Stimulated activated naive CD8-positive, alpha-beta T cell treated with anti-CD3 and anti-CD28 coated beads, Interleukin-15, amount 100 ng/mL, for 72 hours (primary cell): ENCODE measurements around the gene FUT6.
"Not testable (repeated sequence)": the region's sequence is repeated elsewhere in the genome, so short reads cannot be mapped to it uniquely, and the experiment has no call there.

Experiments
- ATAC-seq: fragments of 150-1000 bp; cut with Tn5 transposase; 2 replicates; pipeline ENCODE4 v1.10.0; 2021; ENCODE audit warnings: mild to moderate bottlenecking, moderate library complexity
- DNase-seq, 2 donors: peaks; one replicate each; pipeline ENCODE4 v3.0.0; 2021 to 2022
- H3K27ac Mint-ChIP-seq, 2 donors: one replicate each; pipeline ENCODE4 v1.8.0; 2022; ENCODE audit warnings: mild to moderate bottlenecking in 2 of 2, mixed read lengths in 2 of 2, moderate library complexity in 2 of 2
- H3K27me3 Mint-ChIP-seq: one replicate; pipeline ENCODE4 v1.8.0; 2022; ENCODE audit warnings: mixed read lengths
- H3K4me1 Mint-ChIP-seq: one replicate; pipeline ENCODE4 v1.8.0; 2022; ENCODE audit warnings: mild to moderate bottlenecking, mixed read lengths
- H3K4me3 Mint-ChIP-seq, 2 donors: one replicate each; pipeline ENCODE4 v1.8.0; 2022; ENCODE audit warnings: mild to moderate bottlenecking in 2 of 2, mixed read lengths in 2 of 2, moderate library complexity in 1 of 2
- H3K9me3 Mint-ChIP-seq, 2 donors: one replicate each; pipeline ENCODE4 v1.8.0; 2022; ENCODE audit warnings: mixed read lengths in 2 of 2

FUT6 gene

DNA sequence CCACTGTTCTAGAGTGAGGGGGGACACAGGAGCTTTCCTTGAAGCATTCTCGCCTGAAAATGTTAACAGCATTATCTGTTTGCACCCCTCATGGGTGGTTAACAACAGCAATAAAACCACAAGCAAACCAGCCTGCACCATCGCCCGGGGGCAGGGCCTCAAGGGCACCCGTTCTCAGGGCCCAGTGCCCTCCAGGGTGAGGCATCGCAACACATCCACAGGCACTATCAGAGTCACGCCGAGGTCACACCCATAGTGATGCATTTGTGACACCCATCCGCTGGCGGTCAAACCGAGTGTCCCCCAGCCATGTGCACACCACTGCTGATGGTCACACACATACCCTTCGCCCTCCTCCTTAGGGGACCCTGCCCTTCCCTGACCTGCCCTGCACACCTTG, 26.3 kb upstream of the FUT6 start:
- peaks cover 9% of the 10 kb centered on the region for H3K27me3 Mint-ChIP-seq
- DNase-seq (no peak), ATAC-seq (no peak)
- no peaks in the 10 kb centered on the region for H3K9me3 Mint-ChIP-seq
- H3K4me1 Mint-ChIP-seq = no peaks in the 10 kb centered on the region
- no peak overlapping the region for H3K4me3 Mint-ChIP-seq
- no peak overlapping the region for H3K27ac Mint-ChIP-seq

DNA sequence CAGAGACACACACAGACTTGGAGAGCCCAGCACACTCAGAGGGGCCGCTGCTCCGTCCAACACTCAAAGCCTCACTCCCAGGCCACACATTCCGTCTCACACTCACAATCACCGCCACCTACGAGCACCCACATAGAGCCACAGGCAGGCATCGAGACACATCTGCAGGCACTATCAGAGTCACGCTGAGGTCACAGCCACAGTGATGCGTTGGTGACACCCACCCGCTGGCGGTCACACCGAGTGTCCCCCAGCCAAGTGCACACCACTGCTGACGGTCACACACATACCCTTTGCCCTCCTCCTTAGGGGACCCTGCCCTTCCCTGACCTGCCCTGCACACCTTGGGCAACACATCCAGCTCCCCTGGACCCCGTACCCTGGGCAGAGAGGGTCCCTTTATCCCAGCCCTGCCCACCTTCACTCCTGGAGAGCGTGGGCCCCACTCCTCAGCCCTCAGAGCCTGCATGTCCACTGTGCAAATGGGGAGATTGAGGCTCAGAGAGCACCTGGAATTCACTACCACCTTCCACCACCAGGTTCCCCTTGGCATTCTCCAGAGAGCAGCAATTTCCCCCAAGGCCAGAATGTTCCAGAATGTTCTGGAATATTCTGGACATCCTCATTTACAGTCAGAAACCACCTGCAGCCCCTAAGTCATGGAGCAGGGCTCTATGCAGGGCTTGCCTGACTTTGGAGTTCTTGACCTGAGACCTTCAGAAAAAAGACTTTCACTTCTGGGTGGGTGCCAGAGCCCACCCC, 25.4 kb upstream of the FUT6 start:
- Mint-ChIP-seq H3K4me3 (no peak overlapping the region), H3K27ac (peak overlapping the region in 1 of 2 donors; percentile 46), H3K9me3 (no peaks in the 10 kb centered on the region), H3K27me3 (peaks cover 9% of the 10 kb centered on the region), H3K4me1 (no peaks in the 10 kb centered on the region)
- ATAC-seq = no peak
- DNase-seq = no peak

DNA sequence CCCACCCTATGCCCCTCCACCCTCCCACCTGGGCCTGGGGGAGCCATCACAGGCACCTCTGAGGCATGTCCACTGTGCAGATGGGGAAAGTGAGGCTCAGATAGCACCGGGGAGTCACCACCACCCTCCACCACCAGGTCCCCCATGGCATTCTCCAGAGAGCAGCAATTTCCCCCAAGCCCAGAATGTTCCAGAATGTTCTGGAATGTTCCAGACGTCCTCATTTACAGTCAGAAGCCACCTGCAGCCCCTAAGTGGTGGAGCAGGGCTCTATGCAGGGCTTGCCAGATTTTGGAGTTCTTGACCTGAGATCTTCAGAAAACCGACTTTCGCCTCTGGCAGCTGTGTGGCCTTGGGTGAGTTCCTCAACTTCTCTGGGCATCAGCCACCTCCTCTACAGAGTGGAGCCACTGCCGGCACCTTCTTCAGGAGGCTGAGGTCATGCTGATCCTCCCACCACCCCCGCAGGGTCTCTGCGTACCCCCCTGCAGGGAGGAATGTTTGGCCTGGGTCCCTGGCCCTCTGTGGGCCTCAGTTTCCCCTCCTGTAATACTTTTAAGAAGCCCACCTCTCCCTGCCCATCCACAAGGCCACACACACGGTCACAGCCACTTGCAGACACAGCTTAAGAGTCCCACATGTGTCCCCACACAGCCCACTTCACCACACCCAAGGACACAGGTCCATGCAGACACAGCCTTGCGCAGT, 24.7 kb upstream of the FUT6 start:
- Mint-ChIP-seq H3K9me3 (no peaks in the 10 kb centered on the region), H3K4me1 (no peaks in the 10 kb centered on the region), H3K4me3 (no peak overlapping the region), H3K27ac (peak overlapping the region in 1 of 2 donors; percentile 46), H3K27me3 (peaks cover 9% of the 10 kb centered on the region)
- DNase-seq (no peak), ATAC-seq (no peak)

DNA sequence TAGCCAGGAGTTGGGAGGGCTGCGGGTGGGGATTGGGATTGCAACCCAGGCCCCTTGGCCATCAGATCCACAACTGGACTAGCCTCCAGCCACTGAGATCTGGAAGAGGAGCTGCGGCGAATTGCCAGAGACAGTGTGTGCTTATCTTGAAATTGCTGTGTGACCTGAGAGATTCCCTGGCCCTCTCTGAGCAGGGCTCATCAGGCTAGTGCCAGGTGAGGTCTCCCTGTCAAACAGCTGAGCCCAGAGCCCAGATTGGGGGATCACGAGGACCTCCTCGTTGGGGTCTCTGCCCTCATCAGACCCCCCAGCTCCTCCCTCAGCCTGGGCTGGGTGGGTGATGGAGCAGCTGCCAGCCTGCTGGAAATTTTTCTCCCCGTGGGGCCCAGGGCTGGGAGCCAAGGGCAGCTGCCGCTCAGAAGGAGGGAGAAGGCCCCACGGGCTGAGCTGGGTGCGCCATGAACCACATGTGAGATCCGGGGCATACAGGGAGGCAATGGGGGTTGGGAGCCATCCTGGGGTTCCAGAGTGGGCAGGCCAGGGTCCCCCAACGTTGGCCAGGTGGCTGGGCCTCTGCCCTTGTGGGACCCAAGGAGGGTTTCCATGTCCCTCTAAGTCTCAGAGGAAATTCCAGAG, 23.6 kb upstream of the FUT6 start:
- peak overlapping the region in 1 of 2 donors; percentile 54 for H3K27ac Mint-ChIP-seq
- no peaks in the 10 kb centered on the region for H3K9me3 Mint-ChIP-seq
- H3K27me3 Mint-ChIP-seq = peaks cover 9% of the 10 kb centered on the region
- ATAC-seq = no peak
- no peaks in the 10 kb centered on the region for H3K4me1 Mint-ChIP-seq
- DNase-seq = no peak
- no peak overlapping the region for H3K4me3 Mint-ChIP-seq

DNA sequence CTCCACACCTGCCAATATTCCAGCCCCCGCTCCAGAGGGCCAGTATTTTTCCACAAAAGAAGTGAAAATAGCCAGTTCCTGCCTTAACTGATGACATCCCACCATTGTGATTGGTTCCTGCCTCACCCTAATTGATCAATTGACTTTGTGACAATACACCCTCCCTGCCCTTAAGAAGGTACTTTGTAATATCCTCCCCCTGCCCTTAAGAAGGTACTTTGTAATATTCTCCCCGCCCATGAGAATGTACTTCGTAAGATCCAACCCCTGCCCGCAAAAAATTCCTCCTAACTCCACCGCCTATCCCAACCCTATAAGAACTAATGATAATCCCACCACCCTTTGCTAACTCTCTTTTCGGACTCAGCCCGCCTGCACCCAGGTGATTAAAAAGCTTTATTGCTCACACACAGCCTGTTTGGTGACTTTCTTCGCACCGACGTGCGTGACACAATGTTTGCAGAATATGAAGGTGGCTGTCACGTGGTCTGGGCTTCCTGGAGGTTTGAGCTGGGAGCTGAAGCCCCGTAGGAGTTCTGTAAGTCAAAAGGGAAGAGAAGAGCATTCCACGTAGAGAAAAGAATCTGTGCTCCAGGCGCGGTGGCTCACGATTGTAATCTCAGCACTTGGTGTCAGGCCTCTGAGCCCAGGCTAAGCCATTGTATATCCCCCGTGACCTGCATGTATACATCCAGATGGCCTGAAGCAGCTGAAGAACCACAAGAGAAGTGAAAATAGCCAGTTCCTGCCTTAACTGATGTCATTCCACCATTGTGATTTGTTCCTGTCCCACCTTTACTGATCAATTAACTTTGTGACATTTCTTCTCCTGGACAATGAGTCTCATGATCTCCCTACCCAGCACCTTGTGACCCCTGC, 17.9 kb upstream of the FUT6 start:
- peaks cover 6% of the 10 kb centered on the region for H3K27me3 Mint-ChIP-seq
- DNase-seq (no peak), ATAC-seq (no peak)
- H3K4me3 Mint-ChIP-seq = no peak overlapping the region
- H3K9me3 Mint-ChIP-seq = no peaks in the 10 kb centered on the region
- H3K4me1 Mint-ChIP-seq = peaks cover 6% of the 10 kb centered on the region
- H3K27ac Mint-ChIP-seq = no peak overlapping the region

DNA sequence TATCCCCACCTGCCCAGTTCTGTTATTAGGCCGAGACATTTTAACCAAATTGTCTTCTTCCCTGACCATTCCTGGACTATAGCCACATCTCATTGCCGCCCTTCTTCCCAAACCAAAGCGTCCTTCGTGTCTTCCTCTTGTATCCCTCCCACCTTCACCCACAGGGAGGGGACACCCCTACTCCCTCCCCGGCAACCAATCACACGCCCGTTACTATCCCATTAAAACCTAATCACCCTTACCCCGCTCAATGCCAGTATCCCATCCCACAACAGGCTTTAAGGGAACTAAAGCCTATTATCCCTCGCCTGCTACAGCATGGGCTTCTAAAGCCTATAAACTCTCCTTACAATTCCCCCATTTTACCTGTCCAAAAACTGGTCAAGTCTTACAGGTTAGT, 15.6 kb upstream of the FUT6 start:
- not testable (repeated sequence) for H3K9me3 Mint-ChIP-seq, H3K27ac Mint-ChIP-seq, H3K4me1 Mint-ChIP-seq, H3K4me3 Mint-ChIP-seq, ATAC-seq, DNase-seq, H3K27me3 Mint-ChIP-seq

DNA sequence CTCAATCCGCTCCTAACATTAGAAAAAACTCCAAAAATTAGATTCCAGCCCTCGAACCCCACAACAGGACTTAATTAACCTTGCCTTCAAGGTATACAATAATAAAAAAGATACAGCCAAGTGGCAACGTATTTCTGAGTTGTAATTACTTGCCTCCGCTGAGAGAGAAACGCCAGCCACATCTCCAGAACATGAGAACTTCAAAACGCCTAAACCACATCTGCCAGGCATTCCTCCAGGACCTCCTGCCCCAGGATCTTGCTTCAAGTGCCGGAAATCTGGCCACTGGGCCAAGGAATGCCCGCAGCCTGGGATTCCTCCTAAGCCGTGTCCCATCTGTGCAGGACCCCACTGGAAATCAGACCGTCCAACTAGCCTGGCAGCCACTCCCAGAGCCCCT, 14.6 kb upstream of the FUT6 start:
- DNase-seq, ATAC-seq, H3K9me3 Mint-ChIP-seq, H3K4me1 Mint-ChIP-seq, H3K27me3 Mint-ChIP-seq, H3K4me3 Mint-ChIP-seq: not testable (repeated sequence)
- peak overlapping the region in 1 of 2 donors; percentile 32 for H3K27ac Mint-ChIP-seq

DNA sequence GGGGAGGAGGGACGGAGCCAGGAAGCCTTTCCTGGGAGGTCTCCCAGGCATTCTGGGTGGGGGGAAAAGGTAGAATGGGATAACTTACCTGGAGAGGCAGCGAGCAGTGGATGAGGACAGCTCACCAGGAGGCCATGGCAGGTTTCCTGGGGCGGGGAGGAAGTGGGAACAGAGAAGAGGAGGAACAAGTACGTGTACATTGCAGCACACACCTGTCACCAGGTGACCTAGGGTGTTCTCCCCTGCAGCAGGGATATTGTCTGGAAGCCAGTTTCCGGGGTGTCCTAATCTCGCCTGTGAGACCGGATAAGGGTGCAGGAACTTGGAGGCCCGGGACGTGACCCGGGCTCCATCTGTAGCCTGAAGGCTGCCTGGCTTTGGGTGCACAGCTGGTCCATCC, 11.8 kb upstream of the FUT6 start, which contains the start of gene FUT3:
FUT3 (minus strand) TSS at position 148 of the 400 bp plus-strand sequence.
- peaks cover 6% of the 10 kb centered on the region for H3K27me3 Mint-ChIP-seq
- H3K27ac Mint-ChIP-seq = peak within 1 kb of the TSS in 1 of 2 donors; percentile 83
- no peaks in the 10 kb centered on the region for H3K9me3 Mint-ChIP-seq
- no peak for ATAC-seq
- H3K4me3 Mint-ChIP-seq = no peak within 1 kb of the TSS
- no peak for DNase-seq
- H3K4me1 Mint-ChIP-seq = peaks cover 6% of the 10 kb centered on the region

DNA sequence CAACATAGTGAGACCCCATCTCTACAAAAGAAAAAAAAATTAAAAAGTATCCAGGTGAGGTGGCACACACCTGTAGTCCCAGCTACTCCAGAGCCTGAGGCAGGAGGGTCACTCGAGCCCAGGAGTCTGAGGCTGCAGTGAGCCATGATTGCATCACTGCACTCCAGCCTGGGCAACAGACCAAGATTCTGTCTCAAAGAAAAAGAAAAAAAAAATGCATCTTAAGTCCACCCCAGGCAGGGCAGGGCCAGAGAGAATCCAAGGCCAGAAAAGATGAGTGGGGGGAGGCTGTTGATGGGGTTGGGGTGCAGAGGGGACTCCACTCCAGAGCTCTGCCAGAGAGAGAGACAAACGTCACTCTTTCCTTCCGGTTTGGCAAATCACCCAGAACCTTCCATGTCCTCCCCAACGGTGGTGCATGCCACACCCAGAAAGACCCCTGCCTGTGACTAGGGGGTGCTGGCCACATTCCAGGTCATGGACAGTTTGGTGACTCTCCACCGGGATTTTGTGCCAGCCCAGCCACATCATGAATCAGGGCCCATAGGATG, 11.3 kb upstream of the FUT6 start:
- H3K4me1 Mint-ChIP-seq = peaks cover 6% of the 10 kb centered on the region
- peak overlapping the region in 1 of 2 donors; percentile 83 for H3K27ac Mint-ChIP-seq
- no peak for ATAC-seq
- no peak for DNase-seq
- peaks cover 6% of the 10 kb centered on the region for H3K27me3 Mint-ChIP-seq
- no peaks in the 10 kb centered on the region for H3K9me3 Mint-ChIP-seq
- H3K4me3 Mint-ChIP-seq = no peak overlapping the region

DNA sequence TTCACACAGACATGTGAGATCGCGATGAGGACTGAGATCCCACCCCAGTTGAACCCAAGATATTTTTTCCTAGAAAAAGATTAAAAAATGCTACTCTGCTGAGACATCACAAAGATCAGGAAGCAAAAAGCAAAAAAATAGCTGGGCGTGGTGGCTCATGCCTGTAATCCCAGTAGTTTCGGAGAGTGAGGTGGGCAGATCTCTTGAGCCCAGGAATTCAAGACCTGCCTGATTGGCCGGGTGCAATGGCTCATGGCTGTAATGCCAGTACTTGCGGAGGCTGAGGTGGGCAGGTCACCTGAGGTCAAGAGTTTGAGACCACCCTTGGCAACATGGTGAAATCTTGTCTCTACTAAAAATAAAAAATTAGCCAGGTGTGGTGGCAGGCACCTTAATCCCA, 10.7 kb upstream of the FUT6 start:
- H3K4me3 Mint-ChIP-seq = no peak overlapping the region
- DNase-seq = no peak
- H3K27me3 Mint-ChIP-seq = peaks cover 6% of the 10 kb centered on the region
- peaks cover 6% of the 10 kb centered on the region for H3K4me1 Mint-ChIP-seq
- no peaks in the 10 kb centered on the region for H3K9me3 Mint-ChIP-seq
- no peak for ATAC-seq
- H3K27ac Mint-ChIP-seq = no peak overlapping the region

DNA sequence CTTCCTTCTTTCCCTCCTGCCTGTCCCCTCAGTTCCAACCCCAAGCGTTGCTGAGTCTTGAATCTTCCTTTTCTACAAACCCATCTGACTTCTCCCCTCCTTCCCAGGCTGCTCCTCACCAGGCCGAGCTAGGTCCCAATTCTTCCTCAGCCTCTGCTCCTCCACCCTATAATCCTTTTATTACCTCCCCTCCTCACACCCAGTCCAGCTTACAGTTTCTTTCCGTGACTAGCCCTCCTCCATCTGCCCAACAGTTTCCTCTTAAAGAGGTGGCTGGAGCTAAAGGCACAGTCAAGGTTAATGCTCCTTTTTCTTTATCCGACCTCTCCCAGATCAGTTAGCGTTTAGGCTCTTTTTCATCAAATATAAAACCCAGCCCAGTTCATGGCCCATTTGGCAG, 9.1 kb upstream of the FUT6 start:
- DNase-seq, H3K4me1 Mint-ChIP-seq, H3K27ac Mint-ChIP-seq, H3K4me3 Mint-ChIP-seq, ATAC-seq, H3K9me3 Mint-ChIP-seq, H3K27me3 Mint-ChIP-seq: not testable (repeated sequence)

DNA sequence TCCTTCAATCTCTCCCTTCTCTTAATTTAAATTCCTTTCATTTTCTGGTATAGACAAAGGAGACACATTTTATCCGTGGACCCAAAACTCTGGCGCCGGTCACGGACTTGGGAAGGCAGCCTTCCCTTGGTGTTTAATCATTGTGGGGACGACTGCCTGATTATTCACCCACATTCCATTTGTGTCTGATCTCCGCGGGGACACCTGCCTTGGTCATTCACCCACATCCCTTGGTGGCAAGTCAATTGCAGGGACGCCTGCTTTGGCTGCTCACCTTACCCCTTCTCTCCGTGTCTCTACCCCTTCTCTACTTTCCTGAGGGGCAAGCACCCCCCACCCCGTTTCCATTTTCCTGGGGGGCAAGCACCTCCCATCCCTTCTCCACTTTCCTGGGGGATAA, 8.3 kb upstream of the FUT6 start:
- not testable (repeated sequence) for H3K27ac Mint-ChIP-seq, DNase-seq, ATAC-seq, H3K27me3 Mint-ChIP-seq, H3K4me3 Mint-ChIP-seq, H3K4me1 Mint-ChIP-seq, H3K9me3 Mint-ChIP-seq

DNA sequence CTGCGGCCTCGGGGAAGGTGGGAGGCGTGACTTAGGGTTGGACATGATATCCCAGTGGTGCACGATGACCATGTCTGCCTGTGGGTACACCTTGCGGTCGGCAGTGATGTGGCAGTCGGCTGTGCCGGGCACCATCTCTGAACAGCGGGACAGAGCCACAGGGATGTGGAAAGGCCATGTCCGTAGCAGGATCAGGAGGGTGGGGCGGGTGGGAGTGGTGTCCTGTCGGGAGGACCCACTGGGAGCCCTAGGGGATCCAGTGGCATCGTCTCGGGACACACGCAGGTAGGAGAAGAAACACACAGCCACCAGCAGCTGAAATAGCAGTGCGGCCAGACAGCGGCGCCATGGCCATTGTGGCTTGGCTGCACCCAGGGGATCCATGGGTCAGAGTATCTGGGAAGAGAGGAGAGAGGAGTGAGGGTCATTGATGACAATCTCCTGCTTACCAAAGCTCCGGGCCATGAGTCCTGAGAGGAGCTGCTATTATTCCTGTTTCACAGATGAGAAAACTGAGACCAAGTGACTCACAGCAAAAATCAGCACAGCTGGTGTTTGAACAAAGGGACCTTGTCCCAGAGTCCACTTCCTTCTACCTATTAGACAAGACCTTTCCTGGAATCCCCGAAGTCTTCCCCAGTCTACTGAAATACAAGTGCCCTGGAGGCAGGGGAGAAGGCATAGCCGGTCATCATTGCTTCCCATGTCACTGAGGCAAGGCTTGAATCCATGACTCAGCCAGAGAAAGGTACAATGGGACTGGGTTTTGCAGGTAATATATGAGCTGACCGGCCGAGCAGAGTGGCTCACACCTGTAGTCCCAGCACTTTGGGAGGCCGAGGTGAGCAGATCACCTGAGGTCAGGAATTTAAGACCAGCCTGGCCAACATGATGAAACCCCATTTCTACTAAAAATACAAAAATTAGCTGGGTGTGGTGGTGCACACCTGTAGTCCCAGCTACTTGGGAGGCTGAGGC, 5.2 kb upstream of the FUT6 start:
- DNase-seq (no peak), ATAC-seq (no peak)
- Mint-ChIP-seq H3K4me1 (peaks cover 2% of the 10 kb centered on the region), H3K4me3 (no peak overlapping the region), H3K27me3 (no peaks in the 10 kb centered on the region), H3K27ac (no peak overlapping the region), H3K9me3 (no peaks in the 10 kb centered on the region)

DNA sequence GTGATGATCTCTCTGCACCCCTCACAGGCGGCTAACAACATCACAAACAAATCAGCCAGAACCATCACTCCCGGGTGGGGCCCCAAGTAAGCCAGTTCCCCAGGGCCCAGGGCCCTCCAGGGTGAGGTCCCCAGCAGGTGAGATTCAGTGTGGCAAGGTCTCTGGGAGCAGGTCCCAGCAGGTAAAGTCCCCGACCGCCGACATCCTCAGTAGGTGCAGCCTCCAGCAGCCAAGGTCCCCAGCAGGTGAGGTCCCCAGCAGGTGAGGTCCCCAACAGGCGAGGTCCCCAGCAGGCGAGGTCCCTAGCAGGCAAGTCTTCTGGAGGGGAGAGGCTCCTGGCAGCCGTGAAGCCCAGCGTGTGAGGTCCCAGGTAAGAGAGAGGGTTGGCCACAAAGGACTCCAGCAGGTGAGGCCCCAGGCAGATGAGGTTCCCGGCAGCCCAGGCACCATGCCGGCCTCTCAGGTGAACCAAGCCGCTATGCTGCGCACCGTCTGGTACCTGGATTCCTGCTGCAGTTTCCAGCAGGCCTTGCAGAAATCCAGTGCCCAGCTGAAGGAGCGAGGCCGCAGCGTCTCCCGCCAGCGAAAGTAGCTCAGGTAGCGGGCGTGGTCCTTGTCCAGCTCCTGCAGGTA, 3.9 kb upstream of the FUT6 start:
- no peak overlapping the region for H3K27ac Mint-ChIP-seq
- H3K4me1 Mint-ChIP-seq = peaks cover 16% of the 10 kb centered on the region
- peaks cover 2% of the 10 kb centered on the region for H3K27me3 Mint-ChIP-seq
- ATAC-seq (no peak), DNase-seq (no peak)
- no peak overlapping the region for H3K4me3 Mint-ChIP-seq
- no peaks in the 10 kb centered on the region for H3K9me3 Mint-ChIP-seq
